T47D (cell line): ENCODE data around the gene ENPP7.

Source experiments
- DNase-seq, 2 experiments: peaks; one replicate each; pipeline versions ENCODE4 v3.0.0 to v3.0.0-alpha.2; 2011 to 2012; ENCODE audit warnings: low read depth in 1 of 2, low spot score in 1 of 2
- JUND ChIP-seq: IDR thresholded peaks from 2 replicates; pipeline ENCODE4 v1.6.1; 2012; ENCODE audit warnings: low read depth
- in situ Hi-C: cut with HindIII; loops from 2 replicates; pipeline ENCODE4 v1.10.0; 2016; ENCODE audit warnings: low sequenced_read_pairs, low pct_unique_long_range_greater_than_20kb

ENPP7 gene

DNA sequence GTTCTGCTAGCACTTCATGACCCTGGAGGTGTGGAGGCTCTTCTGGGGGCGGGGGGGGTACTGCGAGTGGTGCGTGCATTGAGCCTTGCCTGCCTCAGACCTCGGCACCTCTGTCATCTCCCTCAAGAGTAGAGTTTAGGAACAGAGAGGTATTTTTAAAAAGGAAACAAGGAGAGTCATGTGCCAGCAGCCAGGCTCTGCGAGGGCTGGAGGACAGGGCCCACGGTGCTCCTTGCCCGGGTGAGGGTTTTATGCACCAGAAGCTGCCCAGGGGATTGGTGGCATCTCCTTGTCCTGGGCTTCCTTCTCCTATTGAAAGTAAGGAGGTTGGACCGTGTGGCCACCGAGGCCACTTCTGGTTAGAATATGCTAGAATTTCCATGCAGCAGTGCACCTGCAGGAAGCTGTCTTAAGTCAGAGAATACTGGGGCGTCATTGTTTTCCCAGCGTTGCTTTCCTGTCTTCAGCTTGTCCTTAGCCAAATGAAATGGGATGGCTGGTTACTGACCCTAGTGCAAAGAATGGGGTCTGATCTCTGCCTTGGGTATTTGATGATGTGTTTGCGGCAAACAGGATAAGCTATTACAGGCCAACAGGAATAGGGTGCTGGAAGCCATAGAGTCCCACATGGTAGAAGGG lies 50.4 kb downstream of the ENPP7 start:
- DNase-seq: no peak
- in situ Hi-C loops: no loop called here
- TF ChIP-seq JUND: no peak

DNA sequence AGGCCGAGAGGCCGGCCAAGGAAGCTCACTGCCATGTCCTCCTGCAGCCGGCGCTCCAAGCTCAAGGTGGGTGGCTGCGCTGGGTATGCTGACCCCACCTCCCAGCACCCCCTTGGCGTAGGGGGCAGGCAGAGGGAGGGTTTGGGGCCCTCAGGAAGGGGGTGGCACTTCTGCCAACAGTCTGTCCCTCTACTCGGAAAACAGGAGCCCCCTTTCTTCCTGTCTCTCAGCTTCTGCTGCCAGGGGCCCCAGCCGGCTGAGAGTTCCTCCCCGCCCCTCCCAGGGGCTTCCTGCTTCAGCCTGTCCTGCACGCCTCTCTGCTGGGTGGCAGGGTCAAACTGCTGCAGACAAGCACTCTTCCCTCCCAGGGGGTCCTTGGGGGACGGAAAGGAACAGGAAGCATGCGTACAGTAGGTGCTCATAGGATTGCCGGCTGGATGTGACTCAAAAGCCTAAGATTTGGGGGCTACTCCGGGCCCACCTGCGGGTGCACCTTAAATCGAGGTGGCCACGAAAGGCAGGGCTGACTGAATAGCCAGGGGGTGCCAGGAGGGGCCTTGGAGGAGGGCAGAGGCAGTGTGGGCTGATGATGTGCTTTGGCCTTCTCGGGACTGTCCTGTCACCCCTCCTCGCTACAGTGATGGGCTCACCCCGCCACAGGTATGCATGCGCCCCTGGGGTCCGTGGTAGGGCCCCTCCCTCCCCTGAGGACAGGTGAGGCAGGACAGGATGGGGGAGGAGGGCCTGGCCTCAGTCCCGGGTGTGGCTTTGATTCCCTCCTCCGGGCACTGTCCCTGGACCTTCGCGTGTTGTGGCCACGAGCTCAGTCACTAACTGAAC lies 51.2 kb downstream of the ENPP7 start:
- in situ Hi-C loops: no loop called here
- no peak for DNase-seq
- TF ChIP-seq JUND: no peak

DNA sequence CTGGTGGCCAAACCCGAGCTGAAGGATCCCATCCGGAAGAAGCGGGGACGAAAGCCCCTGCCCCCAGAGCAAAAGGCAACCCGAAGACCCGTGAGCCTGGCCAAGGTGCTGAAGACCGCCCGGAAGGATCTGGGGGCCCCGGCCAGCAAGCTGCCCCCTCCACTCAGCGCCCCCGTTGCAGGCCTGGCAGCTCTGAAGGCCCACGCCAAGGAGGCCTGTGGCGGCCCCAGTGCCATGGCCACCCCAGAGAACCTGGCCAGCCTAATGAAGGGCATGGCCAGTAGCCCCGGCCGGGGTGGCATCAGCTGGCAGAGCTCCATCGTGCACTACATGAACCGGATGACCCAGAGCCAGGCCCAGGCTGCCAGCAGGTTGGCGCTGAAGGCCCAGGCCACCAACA lies 53.1 kb downstream of the ENPP7 start:
- in situ Hi-C loops: no loop called here
- no peak for TF ChIP-seq JUND
- no peak for DNase-seq

DNA sequence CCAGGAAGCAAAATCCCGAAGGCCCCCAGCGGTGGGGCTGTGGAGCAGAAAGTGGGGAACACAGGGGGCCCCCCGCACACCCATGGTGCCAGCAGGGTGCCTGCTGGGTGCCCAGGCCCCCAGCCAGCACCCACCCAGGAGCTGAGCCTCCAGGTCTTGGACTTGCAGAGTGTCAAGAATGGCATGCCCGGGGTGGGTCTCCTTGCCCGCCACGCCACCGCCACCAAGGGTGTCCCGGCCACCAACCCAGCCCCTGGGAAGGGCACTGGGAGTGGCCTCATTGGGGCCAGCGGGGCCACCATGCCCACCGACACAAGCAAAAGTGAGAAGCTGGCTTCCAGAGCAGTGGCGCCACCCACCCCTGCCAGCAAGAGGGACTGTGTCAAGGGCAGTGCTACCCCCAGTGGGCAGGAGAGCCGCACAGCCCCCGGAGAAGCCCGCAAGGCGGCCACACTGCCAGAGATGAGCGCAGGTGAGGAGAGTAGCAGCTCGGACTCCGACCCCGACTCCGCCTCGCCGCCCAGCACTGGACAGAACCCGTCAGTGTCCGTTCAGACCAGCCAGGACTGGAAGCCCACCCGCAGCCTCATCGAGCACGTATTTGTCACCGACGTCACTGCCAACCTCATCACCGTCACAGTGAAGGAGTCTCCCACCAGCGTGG lies 53.7 kb downstream of the ENPP7 start:
- TF ChIP-seq JUND: no peak
- no peak for DNase-seq
- in situ Hi-C loops: no loop called here

GRCh38 chr17:79785017-79785899 lies 54.5 kb downstream of the ENPP7 start:
- DNase-seq: no peak
- TF ChIP-seq JUND: no peak
- in situ Hi-C loops: no loop called here

DNA sequence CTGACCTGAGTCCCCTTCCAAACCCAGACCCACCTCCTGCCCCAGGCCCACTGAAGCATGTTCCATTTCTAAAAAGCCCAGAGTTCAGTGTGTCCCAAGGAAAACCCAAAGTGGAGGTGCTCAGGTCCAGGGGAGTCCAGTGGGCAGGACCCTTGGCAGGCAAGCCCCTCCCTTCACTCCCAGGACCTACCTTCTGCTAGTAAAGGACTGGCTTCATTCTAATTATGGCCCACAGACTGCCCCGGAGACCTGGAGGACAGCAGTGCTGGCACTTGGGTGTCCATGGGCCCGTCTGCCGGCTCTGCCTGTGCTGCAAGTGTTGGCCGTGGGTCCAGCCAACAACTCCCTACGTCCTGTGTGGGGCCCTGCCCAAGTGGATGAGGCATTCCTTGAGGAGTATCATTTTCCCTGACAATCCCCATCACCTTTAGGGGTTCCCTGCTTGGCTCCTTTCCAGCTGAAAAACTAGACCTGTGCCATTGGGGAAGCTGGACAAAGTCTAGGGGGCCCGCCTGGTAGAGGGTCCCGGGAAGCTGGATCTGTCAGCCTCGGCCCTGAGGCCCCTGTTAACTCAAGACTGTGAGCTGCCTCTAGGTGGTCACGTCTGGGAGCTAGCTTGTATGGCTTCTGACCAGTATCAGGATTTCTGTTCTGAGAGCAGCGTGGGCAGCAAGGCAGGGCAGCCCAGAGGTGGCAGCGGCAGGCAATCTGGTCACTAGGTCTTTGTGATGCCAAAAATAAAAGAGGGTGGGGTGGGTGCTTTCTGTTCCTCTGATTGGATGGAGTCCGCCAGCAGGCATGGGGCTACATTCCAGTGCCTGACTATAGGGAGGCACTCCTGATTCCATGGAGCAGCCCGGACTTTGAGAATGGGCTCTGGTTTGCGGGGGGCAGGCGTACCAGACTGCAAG lies 55.4 kb downstream of the ENPP7 start:
- DNase-seq: peak in 1 of 2 experiments; percentile 10
- in situ Hi-C loops: no loop called here
- no peak for TF ChIP-seq JUND

- no peak for TF ChIP-seq JUND
- in situ Hi-C loops: no loop called here
- DNase-seq: peak in 1 of 2 experiments; percentile 23
These were observed 56.3 kb downstream of the ENPP7 start for GRCh38 chr17:79786930-79787643.

GRCh38 chr17:79788455-79788854 lies 57.7 kb downstream of the ENPP7 start:
- in situ Hi-C loops: no loop called here
- no peak for TF ChIP-seq JUND
- DNase-seq: no peak

- TF ChIP-seq JUND: no peak
- no peak for DNase-seq
- in situ Hi-C loops: no loop called here
These were observed 58.5 kb downstream of the ENPP7 start for GRCh38 chr17:79788989-79789942.

DNA sequence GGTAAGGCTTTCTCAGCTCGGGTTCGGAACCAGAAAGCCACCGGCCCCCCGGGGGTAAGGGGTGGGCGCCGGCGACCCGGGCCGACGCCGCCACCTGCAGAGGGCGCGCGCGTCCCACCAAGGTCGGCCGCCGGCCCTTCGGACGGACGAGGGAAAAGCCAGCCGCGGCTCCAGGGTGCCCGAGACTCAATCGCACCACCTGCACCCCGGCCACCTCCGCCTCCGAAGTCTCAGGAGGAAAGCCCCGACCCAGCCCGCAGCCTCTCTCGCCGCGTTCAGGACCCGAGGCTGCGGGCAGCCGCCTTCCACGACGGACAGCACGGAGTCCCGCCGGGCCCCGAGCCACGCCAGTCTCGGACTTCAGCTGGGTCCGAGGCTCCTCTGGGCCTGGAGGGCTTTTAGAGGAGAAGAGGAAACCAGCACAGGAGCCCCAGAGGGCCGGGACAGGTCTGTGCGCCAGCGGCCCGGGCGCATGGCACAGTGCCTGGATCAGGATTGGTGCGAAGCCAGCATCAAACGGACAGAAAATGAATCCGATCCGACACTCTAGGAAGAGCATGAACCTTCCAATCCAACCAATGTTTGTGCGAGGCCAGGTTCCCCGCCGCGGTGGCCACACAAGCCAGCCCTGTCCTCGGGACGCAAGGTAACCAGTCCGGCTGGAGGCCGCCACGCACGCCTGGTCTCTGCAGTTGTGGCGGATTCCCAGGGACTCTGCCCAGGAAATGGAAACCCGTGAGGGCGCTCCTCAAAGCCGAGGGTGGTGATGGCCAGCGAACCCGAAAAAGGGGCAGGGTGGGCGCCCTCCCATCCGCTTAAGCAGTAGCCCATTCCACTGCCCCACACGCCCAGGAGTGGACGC lies 59.4 kb downstream of the ENPP7 start:
- no peak for DNase-seq
- no peak for TF ChIP-seq JUND
- in situ Hi-C loops: no loop called here
